Neuronal stem cell (in vitro differentiated cells): ENCODE measurements around the gene UNC93A.

Source experiments
- DNase-seq: peaks from one replicate; pipeline ENCODE4 v3.0.0-alpha.2; 2013; ENCODE audit warnings: low spot score
- H2AFZ ChIP-seq: one replicate; pipeline ENCODE4 v1.6.1; 2013; ENCODE audit warnings: mild to moderate bottlenecking, low read length, inconsistent platforms
- H2AK5ac ChIP-seq: 2 replicates; pipeline ENCODE4 v1.6.1; 2013; ENCODE audit warnings: low read depth, mild to moderate bottlenecking, inconsistent platforms, low read length, moderate library complexity, mixed read lengths
- H2BK120ac ChIP-seq: 2 replicates; pipeline ENCODE4 v1.6.1; 2013; ENCODE audit warnings: low read depth, mild to moderate bottlenecking, inconsistent platforms, low read length, moderate library complexity, mixed read lengths
- H2BK12ac ChIP-seq: one replicate; pipeline ENCODE4 v1.6.1; 2013; ENCODE audit warnings: low read length, inconsistent platforms
- H2BK15ac ChIP-seq: 2 replicates; pipeline ENCODE4 v1.6.1; 2013; ENCODE audit warnings: mild to moderate bottlenecking, low read length, inconsistent platforms, mixed read lengths
- H2BK5ac ChIP-seq: one replicate; pipeline ENCODE4 v1.6.1; 2013; ENCODE audit warnings: inconsistent platforms, mild to moderate bottlenecking, low read length, moderate library complexity
- H3K14ac ChIP-seq: one replicate; pipeline ENCODE4 v1.6.1; 2013; ENCODE audit warnings: low read length, inconsistent platforms
- H3K18ac ChIP-seq: 2 replicates; pipeline ENCODE4 v1.6.1; 2013; ENCODE audit warnings: low read length, inconsistent platforms
- H3K23ac ChIP-seq: 2 replicates; pipeline ENCODE4 v1.6.1; 2013; ENCODE audit warnings: low read depth, mild to moderate bottlenecking, mixed read lengths, low read length, inconsistent platforms; ENCODE audit not compliant: poor library complexity
- H3K27ac ChIP-seq: replicated peaks from 3 replicates; pipeline ENCODE4 v1.5.1; 2013; ENCODE audit warnings: low read length, inconsistent platforms
- H3K27me3 ChIP-seq, 3 experiments: 2 replicates each; pipeline ENCODE4 v1.6.1; 2013; ENCODE audit warnings: low read length in 3 of 3, mild to moderate bottlenecking in 2 of 3, inconsistent platforms in 1 of 3, low read depth in 1 of 3, mixed read lengths in 1 of 3, moderate library complexity in 1 of 3; ENCODE audit not compliant: control insufficient read depth in 3 of 3, insufficient read depth in 3 of 3
- H3K36me3 ChIP-seq, 2 donors: replicated peaks in 1 of 2; 2 replicates each; pipeline ENCODE4 v1.6.1; 2013; ENCODE audit warnings: low read length in 2 of 2; ENCODE audit not compliant: control insufficient read depth in 2 of 2, insufficient read depth in 2 of 2
- H3K4ac ChIP-seq: 2 replicates; pipeline ENCODE4 v1.6.1; 2013; ENCODE audit warnings: inconsistent platforms, mild to moderate bottlenecking, low read length, moderate library complexity
- H3K4me1 ChIP-seq, 2 donors: 1 replicate in 1 of 2; 2 replicates in 1 of 2; pipeline ENCODE4 v1.6.1; 2013; ENCODE audit warnings: low read length in 2 of 2, low read depth in 1 of 2; ENCODE audit not compliant: control insufficient read depth in 2 of 2, insufficient read depth in 1 of 2
- H3K4me2 ChIP-seq: one replicate; pipeline ENCODE4 v1.6.1; 2013; ENCODE audit warnings: mild to moderate bottlenecking, low read length, inconsistent platforms; ENCODE audit not compliant: insufficient read depth, poor library complexity, severe bottlenecking
- H3K4me3 ChIP-seq, 2 donors: 2 replicates each; pipeline ENCODE4 v1.5.1; 2013; ENCODE audit warnings: low read length in 2 of 2, mild to moderate bottlenecking in 2 of 2, inconsistent platforms in 1 of 2, moderate library complexity in 1 of 2
- H3K79me1 ChIP-seq: one replicate; pipeline ENCODE4 v1.6.1; 2013; ENCODE audit warnings: low read depth, mild to moderate bottlenecking, inconsistent platforms, low read length, moderate library complexity
- H3K9ac ChIP-seq: one replicate; pipeline ENCODE4 v1.6.1; 2013; ENCODE audit warnings: mild to moderate bottlenecking, low read depth, low read length, inconsistent platforms; ENCODE audit not compliant: poor library complexity
- H3K9me3 ChIP-seq, 2 donors: replicated peaks in 1 of 2; 2 replicates each; pipeline versions ENCODE3 to v1.6.1; 2013; ENCODE audit warnings: low read length in 2 of 2, mild to moderate bottlenecking in 2 of 2, inconsistent platforms in 1 of 2, low read depth in 1 of 2, mixed read lengths in 1 of 2, moderate library complexity in 1 of 2; ENCODE audit not compliant: control insufficient read depth in 2 of 2, insufficient read depth in 1 of 2
- H4K8ac ChIP-seq: one replicate; pipeline ENCODE4 v1.6.1; 2013; ENCODE audit warnings: low read depth, mild to moderate bottlenecking, inconsistent platforms, low read length, moderate library complexity
- H4K91ac ChIP-seq: one replicate; pipeline ENCODE4 v1.6.1; 2013; ENCODE audit warnings: low read length, low read depth, mild to moderate bottlenecking, inconsistent platforms; ENCODE audit not compliant: poor library complexity
- WGBS, 2 donors: extraction: QIAGEN DNeasy Blood & Tissue Kit; methylation state at CpG; one replicate each; pipeline ENCODE4 v1.1.7; 2013; ENCODE audit warnings: missing lambda C conversion rate in 2 of 2, mixed read lengths in 1 of 2; ENCODE audit not compliant: insufficient read length in 2 of 2, insufficient replicate concordance in 1 of 2; ENCODE audit errors: extremely low coverage in 2 of 2; 5-methylcytosine and 5-hydroxymethylcytosine counted together

The UNC93A gene

GRCh38 chr6:167323111-167323510, 32.0 kb downstream of the UNC93A start:
- no peak overlapping the region for H3K23ac ChIP-seq
- peak overlapping the region; percentile 79 for H3K14ac ChIP-seq
- H3K4me3 ChIP-seq, result no peak overlapping the region
- no peak overlapping the region for H2BK15ac ChIP-seq
- peaks cover 0 to 1% of the 10 kb centered on the region in 2 donors for H3K36me3 ChIP-seq
- H3K9ac ChIP-seq, result no peak overlapping the region
- H2BK120ac ChIP-seq, result no peak overlapping the region
- H3K4me2 ChIP-seq, result no peak overlapping the region
- H4K91ac ChIP-seq, result no peak overlapping the region
- H3K79me1 ChIP-seq, result no peaks in the 10 kb centered on the region
- no CpG with 5 or more reads among the region's 7 CpGs for WGBS, 2 donors
- peaks cover 0 to 2% of the 10 kb centered on the region in 2 donors for H3K4me1 ChIP-seq
- H3K9me3 ChIP-seq, result no peaks in the 10 kb centered on the region
- H2BK12ac ChIP-seq, result no peak overlapping the region
- H2BK5ac ChIP-seq, result no peak overlapping the region
- no peaks in the 10 kb centered on the region for H3K27me3 ChIP-seq
- no peak for DNase-seq
- H2AK5ac ChIP-seq, result no peak overlapping the region
- H2AFZ ChIP-seq, result no peak overlapping the region
- H3K4ac ChIP-seq, result no peak overlapping the region
- H4K8ac ChIP-seq, result no peak overlapping the region
- H3K27ac ChIP-seq, result no peak overlapping the region
- no peak overlapping the region for H3K18ac ChIP-seq

GRCh38 chr6:167324111-167324510, 33.0 kb downstream of the UNC93A start:
- no peak overlapping the region for H3K27ac ChIP-seq
- H4K91ac ChIP-seq, result no peak overlapping the region
- peaks cover 0 to 1% of the 10 kb centered on the region in 2 donors for H3K36me3 ChIP-seq
- no peak overlapping the region for H2AFZ ChIP-seq
- DNase-seq, result no peak
- no peak overlapping the region for H2AK5ac ChIP-seq
- no peak overlapping the region for H2BK5ac ChIP-seq
- no peak overlapping the region for H3K4me2 ChIP-seq
- H4K8ac ChIP-seq, result no peak overlapping the region
- H3K4ac ChIP-seq, result no peak overlapping the region
- H2BK15ac ChIP-seq, result no peak overlapping the region
- no peaks in the 10 kb centered on the region for H3K9me3 ChIP-seq
- H3K4me1 ChIP-seq, result peaks cover 0 to 2% of the 10 kb centered on the region in 2 donors
- no peak overlapping the region for H3K14ac ChIP-seq
- WGBS, 2 donors, result no CpG with 5 or more reads among the region's 10 CpGs
- H3K4me3 ChIP-seq, result no peak overlapping the region
- no peak overlapping the region for H2BK12ac ChIP-seq
- no peaks in the 10 kb centered on the region for H3K27me3 ChIP-seq
- no peaks in the 10 kb centered on the region for H3K79me1 ChIP-seq
- no peak overlapping the region for H2BK120ac ChIP-seq
- H3K23ac ChIP-seq, result no peak overlapping the region
- no peak overlapping the region for H3K18ac ChIP-seq
- H3K9ac ChIP-seq, result no peak overlapping the region

GRCh38 chr6:167325766-167326165, 34.7 kb downstream of the UNC93A start:
- Histone ChIP-seq H3K4me2 (no peak overlapping the region), H3K36me3 (peaks cover 0 to 1% of the 10 kb centered on the region in 2 donors), H4K8ac (no peak overlapping the region), H3K9me3 (no peaks in the 10 kb centered on the region), H3K27ac (no peak overlapping the region), H2BK15ac (no peak overlapping the region), H4K91ac (no peak overlapping the region), H3K79me1 (no peaks in the 10 kb centered on the region), H2BK5ac (no peak overlapping the region), H3K27me3 (no peaks in the 10 kb centered on the region), H3K4me1 (peaks cover 0 to 2% of the 10 kb centered on the region in 2 donors), H3K23ac (no peak overlapping the region), H3K18ac (peak overlapping the region; percentile 39), H2AK5ac (peak overlapping the region; percentile 91), H3K4ac (no peak overlapping the region), H3K14ac (no peak overlapping the region), H3K4me3 (no peak overlapping the region), H2BK120ac (no peak overlapping the region), H2BK12ac (no peak overlapping the region), H2AFZ (no peak overlapping the region), H3K9ac (no peak overlapping the region)
- WGBS, 2 donors, result no CpG with 5 or more reads among the region's 13 CpGs
- DNase-seq, result no peak

- Histone ChIP-seq H3K27ac (no peak overlapping the region), H3K4me3 (no peak overlapping the region), H3K27me3 (no peaks in the 10 kb centered on the region), H2BK120ac (no peak overlapping the region), H2AK5ac (no peak overlapping the region), H3K14ac (no peak overlapping the region), H4K8ac (no peak overlapping the region), H2AFZ (no peak overlapping the region), H3K79me1 (no peaks in the 10 kb centered on the region), H3K9me3 (no peaks in the 10 kb centered on the region), H3K4me2 (no peak overlapping the region), H3K4me1 (peaks cover 0 to 2% of the 10 kb centered on the region in 2 donors), H4K91ac (no peak overlapping the region), H3K23ac (no peak overlapping the region), H2BK5ac (no peak overlapping the region), H2BK12ac (no peak overlapping the region), H3K36me3 (peaks cover 0 to 1% of the 10 kb centered on the region in 2 donors), H3K9ac (no peak overlapping the region), H2BK15ac (no peak overlapping the region), H3K4ac (no peak overlapping the region), H3K18ac (no peak overlapping the region)
- no peak for DNase-seq
- WGBS, 2 donors, result no CpG with 5 or more reads among the region's 4 CpGs
Observed at GRCh38 chr6:167327391-167327790, 36.3 kb downstream of the UNC93A start.
